GM18858 (cell line): ENCODE measurements around the gene LACRT.
"Not testable (repeated sequence)": the region's sequence is repeated elsewhere in the genome, so short reads cannot be mapped to it uniquely, and the experiment has no call there.

Source experiments
- ATAC-seq: cut with Tn5 transposase; IDR thresholded peaks from one replicate; pipeline ENCODE4 v1.9.1; 2021; ENCODE audit not compliant: unreplicated experiment

The LACRT gene

GRCh38 chr12:54641089-54641488 lies 6.4 kb upstream of the LACRT start:
- no peak for ATAC-seq

- not testable (repeated sequence) for ATAC-seq
Observed at GRCh38 chr12:54639112-54639511, 4.4 kb upstream of the LACRT start.

GRCh38 chr12:54631988-54632728 lies 2.5 kb downstream of the LACRT start:
- no peak for ATAC-seq

GRCh38 chr12:54631551-54631950 lies 3.1 kb downstream of the LACRT start:
- ATAC-seq: no peak

- ATAC-seq: no peak
Observed at GRCh38 chr12:54629925-54630324, 4.8 kb downstream of the LACRT start.

GRCh38 chr12:54628186-54628846 lies 6.4 kb downstream of the LACRT start:
- no peak for ATAC-seq

- no peak for ATAC-seq
Observed at GRCh38 chr12:54627304-54627703, 7.4 kb downstream of the LACRT start.

- ATAC-seq: no peak
Observed at GRCh38 chr12:54625598-54625997, 9.1 kb downstream of the LACRT start.

- no peak for ATAC-seq
Observed at GRCh38 chr12:54624315-54625279, 10.1 kb downstream of the LACRT start.

GRCh38 chr12:54622463-54623183 lies 12.1 kb downstream of the LACRT start:
- no peak for ATAC-seq

GRCh38 chr12:54616933-54617680 lies 17.6 kb downstream of the LACRT start:
- ATAC-seq: no peak

- no peak for ATAC-seq
Observed at GRCh38 chr12:54612225-54612750, 22.4 kb downstream of the LACRT start.

- ATAC-seq: no peak
Observed at GRCh38 chr12:54611715-54612149, 23.0 kb downstream of the LACRT start.

GRCh38 chr12:54608769-54609168 lies 25.9 kb downstream of the LACRT start:
- no peak for ATAC-seq

GRCh38 chr12:54608156-54608555 lies 26.5 kb downstream of the LACRT start:
- no peak for ATAC-seq

- ATAC-seq: no peak
Observed at GRCh38 chr12:54606556-54606955, 28.1 kb downstream of the LACRT start.

GRCh38 chr12:54605138-54605970 lies 29.3 kb downstream of the LACRT start:
- no peak for ATAC-seq

GRCh38 chr12:54604436-54604835 lies 30.3 kb downstream of the LACRT start:
- ATAC-seq: no peak

- no peak for ATAC-seq
Observed at GRCh38 chr12:54603872-54604271, 30.8 kb downstream of the LACRT start.
